Stimulated activated CD4-positive, alpha-beta T cell treated with anti-CD3 and anti-CD28 coated beads, Interleukin-12 subunit alpha, Interleukin-12 subunit beta, amount 100 ng/mL, for 24 hours (primary cell): ENCODE results near the gene RHBDD1.
A peak's percentile ranks its signal among the peaks of the same experiment; 100 is the strongest.

Source experiments
- DNase-seq, 2 experiments: peaks; one replicate each; pipeline ENCODE4 v3.0.0-alpha.2; 2020; ENCODE audit warnings: low read depth in 2 of 2

The RHBDD1 gene

GRCh38 chr2:226984750-226985582 is 149.1 kb downstream of the RHBDD1 start:
- no peak for DNase-seq

DNA sequence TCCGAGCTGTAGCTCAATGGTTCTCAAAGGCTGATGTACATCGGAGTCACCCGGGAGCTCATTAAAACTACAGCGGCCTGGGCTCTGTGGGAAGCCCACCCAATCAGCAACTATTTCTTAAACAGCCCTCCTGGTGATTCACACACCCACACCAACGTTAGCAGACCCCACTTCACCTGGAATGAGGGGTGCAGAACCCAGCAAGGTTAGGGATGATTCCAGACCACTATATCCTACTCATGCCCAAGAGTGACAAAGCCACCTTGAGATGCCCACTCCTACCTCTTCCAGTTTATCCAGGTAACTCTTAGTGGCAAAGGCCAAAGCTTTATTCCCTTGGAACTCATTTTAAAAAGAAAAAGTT is 149.7 kb downstream of the RHBDD1 start:
- DNase-seq: no peak

GRCh38 chr2:226991663-226992062 is 155.8 kb downstream of the RHBDD1 start:
- no peak for DNase-seq

DNA sequence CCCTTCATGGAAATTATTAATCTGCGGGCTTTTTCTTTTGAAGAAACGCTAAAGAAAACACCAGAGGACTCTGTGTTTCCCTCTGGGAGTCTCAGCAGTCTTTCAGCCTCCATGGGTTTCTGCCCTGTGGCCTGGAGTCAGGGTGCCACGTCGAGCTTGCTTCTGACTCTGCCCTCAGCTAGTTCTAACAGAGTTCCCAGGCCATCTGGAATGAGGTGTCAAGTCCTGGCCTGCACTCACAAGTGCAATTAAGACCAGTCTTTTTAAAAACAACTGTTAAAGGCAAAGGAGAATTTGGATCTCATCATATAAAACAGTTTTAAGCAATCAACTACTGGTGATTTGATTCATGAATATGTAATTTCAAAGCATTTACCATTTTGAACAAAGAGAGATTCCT is 157.3 kb downstream of the RHBDD1 start:
- no peak for DNase-seq

DNA sequence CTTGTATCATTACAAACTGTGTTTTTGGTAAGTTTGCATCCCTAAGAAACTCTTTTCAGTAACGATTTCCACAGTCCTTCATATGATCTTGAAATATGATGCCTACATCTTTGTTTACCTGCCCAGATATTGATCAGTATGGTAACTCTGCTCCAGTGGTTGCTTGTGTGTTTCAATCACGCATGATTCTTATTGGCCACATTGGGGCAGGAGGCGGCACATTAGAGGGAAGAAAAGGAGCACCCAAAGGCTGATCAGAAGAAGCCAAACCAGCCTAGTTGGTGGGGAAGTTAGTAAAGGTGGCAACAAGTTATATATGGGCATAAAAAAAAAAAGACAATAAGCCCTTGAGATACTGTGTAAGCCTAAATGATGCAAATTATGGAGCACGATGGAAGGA is 158.9 kb downstream of the RHBDD1 start:
- DNase-seq: no peak

GRCh38 chr2:226995625-226996041 is 159.8 kb downstream of the RHBDD1 start:
- DNase-seq: peak; percentile 20 to 49

GRCh38 chr2:226999661-227000060 is 163.8 kb downstream of the RHBDD1 start:
- no peak for DNase-seq

DNA sequence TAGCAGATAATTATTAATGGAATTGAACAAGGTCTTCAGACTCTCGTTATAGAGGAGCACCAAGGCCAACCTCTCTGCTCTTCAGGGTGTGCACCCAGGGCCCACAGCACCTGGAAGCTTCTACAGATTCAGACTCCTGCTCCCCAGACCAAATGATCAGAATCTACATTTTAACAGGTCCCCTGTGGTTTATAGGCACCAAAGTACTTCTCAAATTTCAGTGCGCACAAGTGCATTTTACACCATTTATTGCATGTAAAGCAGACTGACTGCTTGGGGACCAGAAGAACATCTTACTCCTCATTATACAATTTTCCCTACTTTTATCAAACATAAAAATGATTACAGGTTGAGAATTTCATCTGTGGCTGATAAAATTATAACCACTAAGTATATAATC is 164.3 kb downstream of the RHBDD1 start:
- no peak for DNase-seq

GRCh38 chr2:227004482-227004881 is 168.6 kb downstream of the RHBDD1 start:
- no peak for DNase-seq

GRCh38 chr2:227006189-227006897 is 170.5 kb downstream of the RHBDD1 start:
- no peak for DNase-seq

DNA sequence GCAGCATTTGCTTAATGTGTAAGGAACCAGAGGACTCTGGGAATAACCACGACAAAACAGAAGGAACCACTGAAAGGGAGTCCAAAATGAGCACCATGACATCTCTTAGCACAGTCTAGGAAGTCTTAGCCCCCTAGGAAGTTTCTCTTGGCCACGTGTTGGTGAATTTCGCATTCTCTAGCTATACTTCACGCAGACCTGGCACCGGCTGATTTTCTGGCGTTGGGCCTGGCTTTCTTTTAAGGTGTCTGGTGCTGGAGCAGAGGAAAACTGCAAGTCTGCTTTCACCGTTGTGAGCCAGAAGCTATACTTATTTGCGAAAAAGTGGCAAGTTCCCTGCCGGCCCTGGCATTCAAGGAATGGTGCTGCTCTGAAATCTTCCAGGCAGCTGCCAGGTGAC is 171.3 kb downstream of the RHBDD1 start:
- DNase-seq: no peak

DNA sequence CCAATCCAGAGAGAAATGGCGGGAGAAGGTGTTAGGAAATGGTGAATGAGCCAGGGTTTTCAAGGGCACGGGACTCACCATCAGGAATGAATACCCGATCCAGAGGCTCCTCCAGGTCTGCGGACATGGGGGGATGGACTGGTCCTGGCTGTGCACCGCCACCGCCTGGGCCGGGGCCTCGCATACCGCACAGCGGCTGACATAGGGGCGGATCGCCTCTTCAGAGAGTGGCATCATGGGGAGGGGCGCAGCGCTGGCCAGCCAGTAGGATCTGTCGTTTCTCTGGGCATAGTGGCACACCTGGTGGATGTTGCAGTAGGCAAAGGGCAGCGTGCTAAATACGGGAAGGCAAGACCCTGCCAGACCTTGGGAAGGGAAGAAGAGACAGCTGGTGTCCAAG is 172.1 kb downstream of the RHBDD1 start:
- DNase-seq: no peak

DNA sequence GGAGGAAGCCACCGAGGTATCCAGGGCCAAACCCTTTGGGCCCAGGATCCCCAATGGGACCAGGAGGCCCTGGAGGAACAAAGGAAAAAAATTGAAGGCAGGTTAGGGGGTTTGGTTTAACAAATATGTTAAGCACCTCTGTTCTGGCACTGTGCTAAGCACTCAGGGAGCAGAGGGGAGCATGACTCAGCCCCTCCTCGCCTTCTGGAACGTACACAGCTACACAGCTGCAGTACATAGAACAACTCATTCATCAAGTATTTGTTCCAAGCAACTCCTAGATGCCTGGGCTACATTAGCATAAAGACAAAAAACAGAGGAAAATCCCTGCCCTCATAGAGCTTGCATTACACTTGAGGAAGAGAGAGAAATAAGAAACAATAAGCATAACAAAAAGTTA is 174.6 kb downstream of the RHBDD1 start:
- DNase-seq: no peak

- no peak for DNase-seq
Measured at GRCh38 chr2:227013330-227013729, 177.5 kb downstream of the RHBDD1 start.

DNA sequence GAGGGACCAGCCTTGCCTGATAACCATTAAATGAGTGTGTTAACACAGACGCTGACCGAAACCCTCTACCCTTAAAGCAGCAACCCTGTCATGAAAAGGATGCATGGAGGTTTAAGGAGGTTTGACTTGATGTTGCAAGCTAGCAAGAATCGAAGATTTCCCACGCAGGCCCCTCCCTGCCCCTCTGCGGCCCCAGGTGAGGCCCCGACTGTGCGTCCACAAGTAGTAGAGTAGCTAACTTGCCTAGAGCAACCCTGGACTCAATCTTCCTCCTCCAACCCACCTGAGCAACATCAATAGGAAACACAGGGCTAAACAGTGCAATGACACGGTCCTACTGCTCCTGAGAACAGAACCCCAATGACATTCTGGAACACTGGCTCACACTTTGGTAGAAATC is 178.0 kb downstream of the RHBDD1 start:
- DNase-seq: no peak

DNA sequence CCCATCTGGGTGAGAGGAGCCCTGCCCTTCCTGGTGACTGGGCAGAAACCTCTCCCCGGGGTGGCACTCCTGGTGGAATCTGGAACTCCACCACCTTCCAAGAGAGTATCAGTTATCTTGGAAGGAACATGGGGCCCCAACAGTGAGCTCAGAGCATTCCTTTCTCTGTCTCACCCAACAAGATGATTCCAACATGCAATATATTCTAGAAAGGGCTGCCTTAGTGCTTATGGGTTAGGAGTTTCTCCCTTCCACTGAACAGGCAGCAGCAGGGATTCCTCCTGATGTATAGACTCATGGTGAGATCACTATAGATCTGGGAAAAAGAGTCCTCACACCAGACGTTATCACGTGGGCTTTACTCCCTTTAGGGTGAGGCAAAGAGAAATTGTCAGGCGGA is 181.0 kb downstream of the RHBDD1 start:
- no peak for DNase-seq

- DNase-seq: no peak
Measured at GRCh38 chr2:227020416-227020815, 184.6 kb downstream of the RHBDD1 start.

DNA sequence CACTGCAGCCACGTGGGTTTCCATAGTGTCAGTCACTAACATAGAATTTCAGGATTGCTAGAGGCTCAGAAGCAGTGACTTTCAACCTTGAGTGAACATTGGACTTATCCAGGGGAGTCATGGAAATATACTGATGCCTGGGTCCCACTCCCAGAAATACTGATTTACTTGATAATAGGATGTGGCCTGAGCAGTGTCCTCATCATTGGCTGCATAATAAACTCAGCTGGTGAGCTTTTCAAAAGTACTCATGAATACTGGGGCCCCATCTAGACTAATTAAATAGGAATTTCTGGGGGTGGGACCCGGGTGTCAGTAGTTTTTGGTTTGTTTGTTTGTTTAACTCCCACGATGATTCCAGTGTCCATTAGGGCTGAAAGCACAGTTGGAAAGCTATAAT is 186.8 kb downstream of the RHBDD1 start:
- no peak for DNase-seq

DNA sequence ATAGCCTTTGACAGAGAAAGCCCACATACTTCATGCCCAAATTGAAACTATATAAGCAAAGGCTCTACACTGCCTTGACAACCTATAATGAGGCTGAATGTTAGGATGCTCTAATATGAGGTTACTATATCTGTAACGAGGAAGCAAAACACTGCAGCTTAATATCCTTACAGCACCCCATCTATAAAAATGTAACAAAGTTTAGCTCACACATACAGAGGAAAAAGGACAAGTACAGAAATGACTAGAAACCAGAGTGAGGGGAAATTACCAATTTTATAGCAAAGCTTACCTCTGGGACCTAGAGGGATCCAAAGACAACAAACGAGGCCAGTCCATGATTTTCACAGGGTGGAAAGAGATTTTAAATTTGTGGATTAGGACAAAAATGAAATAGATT is 189.7 kb downstream of the RHBDD1 start:
- DNase-seq: no peak

DNA sequence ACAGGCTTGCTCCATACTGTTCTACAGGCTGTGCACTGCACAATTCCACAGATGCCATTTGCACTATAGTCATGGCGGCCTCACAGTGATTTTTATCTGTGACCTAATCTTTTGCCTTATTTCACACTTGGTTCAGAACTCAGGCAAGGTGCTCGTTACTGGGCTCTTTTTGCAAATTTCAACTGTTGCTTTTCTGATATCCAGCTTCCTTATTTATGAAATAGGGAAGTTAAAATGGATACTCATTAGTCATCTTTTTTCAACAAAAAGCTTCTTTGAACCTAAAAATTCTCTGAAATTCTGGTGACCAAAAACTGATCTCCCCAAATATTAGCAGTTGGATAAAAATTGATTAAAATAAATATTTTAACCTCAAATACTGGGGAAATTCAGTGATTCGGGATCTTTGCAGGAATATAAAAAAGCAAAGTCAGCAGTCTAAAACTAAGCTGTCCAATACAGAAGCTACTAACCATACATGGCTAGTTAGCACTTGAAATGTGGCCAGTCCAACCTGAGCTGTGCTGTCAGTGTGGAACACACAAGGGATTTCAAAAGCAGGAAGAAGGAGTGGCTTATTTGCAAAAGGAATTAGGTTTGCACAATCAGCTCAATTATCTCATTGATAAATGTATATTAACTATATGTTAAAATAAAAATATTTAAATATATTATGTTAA is 193.7 kb downstream of the RHBDD1 start:
- DNase-seq: no peak

DNA sequence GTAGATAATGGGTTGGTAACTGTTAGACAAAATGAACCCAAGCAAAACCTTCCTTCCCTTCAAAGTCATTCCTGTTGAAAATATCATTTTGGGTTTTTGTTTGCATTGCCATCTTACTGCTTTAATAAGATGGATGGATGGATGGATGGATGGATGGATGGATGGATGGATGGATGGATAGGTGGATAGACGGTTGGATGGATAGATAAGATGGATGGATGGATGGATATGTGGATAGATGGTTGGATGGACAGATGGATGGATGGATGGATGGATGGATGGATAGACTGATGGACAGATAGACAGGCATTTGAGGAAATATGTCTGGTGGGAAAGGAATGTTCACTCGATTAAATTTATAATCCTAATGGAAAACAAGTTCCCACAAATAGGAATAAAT is 194.9 kb downstream of the RHBDD1 start:
- DNase-seq: no peak

- no peak for DNase-seq
Measured at GRCh38 chr2:227031379-227031778, 195.5 kb downstream of the RHBDD1 start.
